Suprapubic skin (tissue), 4 donors: Measurements from ENCODE around the gene CNRIP1. TPM values are rescaled to one million over a fixed set of nuclear protein-coding genes. Genes with fewer than 3 reads are reported as not detected.
A peak's percentile ranks its signal among the peaks of the same experiment; 100 is the strongest.

Experiments used
- DNase-seq, 2 donors: peaks; one replicate each; pipeline ENCODE4 v3.0.0-alpha.2; 2019; ENCODE audit warnings: low spot score in 2 of 2
- H3K27ac ChIP-seq: fragments of 200-600 bp; sonication (generic); one replicate; pipeline ENCODE4 v1.5.1; 2019
- H3K27me3 ChIP-seq: fragments of 200-600 bp; sonication (generic); one replicate; pipeline ENCODE4 v1.5.1; 2019
- H3K36me3 ChIP-seq: fragments of 200-600 bp; sonication (generic); one replicate; pipeline ENCODE4 v1.5.1; 2019
- H3K4me1 ChIP-seq: fragments of 200-600 bp; sonication (generic); one replicate; pipeline ENCODE4 v1.5.1; 2019
- H3K4me3 ChIP-seq: fragments of 200-600 bp; sonication (generic); one replicate; pipeline ENCODE4 v1.5.1; 2019; ENCODE audit warnings: mild to moderate bottlenecking
- H3K9me3 ChIP-seq: fragments of 200-600 bp; sonication (generic); one replicate; pipeline ENCODE4 v1.5.1; 2019
- CTCF ChIP-seq, 2 donors: fragments of 200-600 bp in 1 of 2; fragments of 450-650 bp in 1 of 2; sonication (generic) in 1 of 2; IDR thresholded peaks; one replicate each; pipeline ENCODE4 v1.5.1; 2016 to 2019; ENCODE audit warnings: antibody characterized with exemption in 2 of 2, mild to moderate bottlenecking in 1 of 2, moderate library complexity in 1 of 2
- EP300 ChIP-seq: sonication (generic); formaldehyde crosslinking; IDR thresholded peaks from one replicate; pipeline ENCODE4 v1.6.1; 2017; ENCODE audit warnings: antibody characterized with exemption
- POLR2A ChIP-seq, 2 donors: fragments of 450-650 bp; IDR thresholded peaks; one replicate each; pipeline ENCODE4 v1.6.1; 2017; ENCODE audit warnings: antibody characterized with exemption in 2 of 2, mild to moderate bottlenecking in 2 of 2, moderate library complexity in 2 of 2
- POLR2AphosphoS5 ChIP-seq, 3 donors: sonication (generic); formaldehyde crosslinking; IDR thresholded peaks; one replicate each; pipeline ENCODE4 v1.6.1; 2017; ENCODE audit warnings: antibody characterized with exemption in 3 of 3
- WGBS: methylation state at CpG from one replicate; pipeline ENCODE4 v1.1.5; 2018; 5-methylcytosine and 5-hydroxymethylcytosine counted together
- total RNA-seq, 4 donors: library from RNA; depleted of rRNA; stranded (reverse); fragments of >200 nt; gene quantifications; one replicate each; pipeline ENCODE4 v1.1.0, GENCODE V29; 2016

The CNRIP1 gene
- total RNA-seq, 4 donors from 2014 or later, result 3.4 to 13.5 (median 6.6) TPM

GRCh38 chr2:68328901-68329300, 9.2 kb upstream of the CNRIP1 start:
- DNase-seq, result no peak
- no peak for TF ChIP-seq CTCF (IDR thresholded peaks at IDR 0.05)
- TF ChIP-seq POLR2A (IDR thresholded peaks at IDR 0.05), result no peak
- no peak for TF ChIP-seq POLR2AphosphoS5 (IDR thresholded peaks at IDR 0.05)
- TF ChIP-seq EP300, result no peak

GRCh38 chr2:68325056-68325455, 5.3 kb upstream of the CNRIP1 start:
- WGBS, result 75% methylated on average over 3 of the region's 3 CpGs
- Histone ChIP-seq H3K4me1 (peaks cover 6% of the 10 kb centered on the region), H3K27me3 (peaks cover 16% of the 10 kb centered on the region), H3K4me3 (no peak overlapping the region), H3K36me3 (no peaks in the 10 kb centered on the region), H3K27ac (no peak overlapping the region), H3K9me3 (no peaks in the 10 kb centered on the region)
- no peak for TF ChIP-seq POLR2AphosphoS5 (IDR thresholded peaks at IDR 0.05)
- TF ChIP-seq CTCF (IDR thresholded peaks at IDR 0.05), result no peak
- TF ChIP-seq POLR2A (IDR thresholded peaks at IDR 0.05), result no peak
- no peak for TF ChIP-seq EP300
- no peak for DNase-seq

More at GRCh38 chr2:68328901-68329300, 9.2 kb upstream of the CNRIP1 start:
- Histone ChIP-seq H3K27me3 (peaks cover 16% of the 10 kb centered on the region), H3K4me1 (no peaks in the 10 kb centered on the region), H3K36me3 (no peaks in the 10 kb centered on the region), H3K4me3 (no peak overlapping the region), H3K27ac (no peak overlapping the region), H3K9me3 (no peaks in the 10 kb centered on the region)
- WGBS, result 69% methylated on average over 5 of the region's 5 CpGs

DNA sequence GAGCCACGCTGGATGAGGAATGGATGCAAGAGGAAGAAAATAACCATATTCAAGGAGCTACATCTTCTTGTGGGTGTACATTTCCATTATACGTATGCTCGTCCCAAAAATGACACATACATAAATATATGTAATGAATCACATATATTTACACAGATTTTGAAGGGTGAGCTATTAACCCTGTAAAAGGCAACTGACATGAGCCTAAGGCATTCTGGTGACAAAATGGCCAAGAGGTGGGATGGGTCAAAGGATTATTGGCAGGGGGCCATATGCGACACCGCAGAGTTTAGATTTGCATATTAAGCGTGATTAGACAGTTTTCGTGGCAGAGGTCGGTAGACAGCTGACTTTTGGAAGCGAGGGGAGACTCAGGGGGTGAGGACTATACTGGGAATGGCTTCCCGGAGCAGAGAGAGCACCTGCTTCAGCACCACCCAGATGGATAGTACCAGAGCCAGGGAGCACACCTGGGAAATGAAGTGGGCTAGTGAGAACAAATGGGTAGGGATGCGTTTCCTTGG, 431 bp upstream of the CNRIP1 start:
- Histone ChIP-seq H3K27ac (peak overlapping the region; percentile 89), H3K4me1 (peaks cover 26% of the 10 kb centered on the region), H3K9me3 (no peaks in the 10 kb centered on the region), H3K36me3 (no peaks in the 10 kb centered on the region), H3K27me3 (peaks cover 22% of the 10 kb centered on the region), H3K4me3 (peak overlapping the region; percentile 57)
- TF ChIP-seq CTCF (IDR thresholded peaks at IDR 0.05) (no peak), POLR2AphosphoS5 (IDR thresholded peaks at IDR 0.05) (no peak), EP300 (no peak), POLR2A (IDR thresholded peaks at IDR 0.05) (no peak)
- 6% methylated on average over 11 of the region's 11 CpGs for WGBS
- peak in 1 of 2 donors; percentile 66 for DNase-seq

DNA sequence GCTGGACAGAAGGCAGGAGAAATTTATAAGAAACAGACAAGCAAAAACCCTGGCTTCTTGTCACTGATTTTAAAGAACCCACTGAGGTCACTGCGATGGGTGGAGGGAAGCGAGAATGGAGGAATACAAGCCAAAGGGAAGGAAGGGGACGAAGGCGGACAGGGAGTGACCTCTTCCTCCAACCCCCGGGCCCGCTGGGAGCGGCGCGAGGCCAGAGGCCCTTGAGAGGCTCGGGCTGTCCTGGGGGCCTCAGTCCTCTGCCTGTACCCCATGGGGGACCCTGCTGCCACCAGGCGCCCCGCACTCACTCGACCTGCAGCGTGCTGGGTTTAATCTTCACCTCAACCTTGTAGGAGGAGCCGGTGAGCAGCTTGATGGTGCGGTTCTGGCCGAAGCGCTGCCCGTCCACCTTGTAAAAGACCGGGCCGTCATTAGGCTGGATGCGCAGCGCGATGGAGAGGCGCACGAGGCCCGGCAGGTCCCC, 793 bp downstream of the CNRIP1 start:
- Histone ChIP-seq H3K4me1 (peaks cover 26% of the 10 kb centered on the region), H3K36me3 (no peaks in the 10 kb centered on the region), H3K4me3 (peak overlapping the region; percentile 57), H3K27me3 (peaks cover 22% of the 10 kb centered on the region), H3K9me3 (no peaks in the 10 kb centered on the region), H3K27ac (peak overlapping the region; percentile 89)
- no peak for DNase-seq
- TF ChIP-seq EP300 (no peak), CTCF (IDR thresholded peaks at IDR 0.05) (no peak), POLR2A (IDR thresholded peaks at IDR 0.05) (no peak), POLR2AphosphoS5 (IDR thresholded peaks at IDR 0.05) (no peak)
- 3% methylated on average over 10 of the region's 27 CpGs for WGBS

GRCh38 chr2:68317971-68318913, 1.5 kb downstream of the CNRIP1 start:
- H3K36me3 ChIP-seq, result no peaks in the 10 kb centered on the region
- 31% methylated on average over 26 of the region's 27 CpGs for WGBS
- peak in 1 of 2 donors; percentile 62 for DNase-seq
- peak overlapping the region; percentile 57 for H3K4me3 ChIP-seq
- peaks cover 26% of the 10 kb centered on the region for H3K4me1 ChIP-seq
- no peaks in the 10 kb centered on the region for H3K9me3 ChIP-seq
- peaks cover 22% of the 10 kb centered on the region for H3K27me3 ChIP-seq
- H3K27ac ChIP-seq, result peak overlapping the region; percentile 89
- TF ChIP-seq POLR2A (IDR thresholded peaks at IDR 0.05) (no peak), EP300 (no peak), CTCF (IDR thresholded peaks at IDR 0.05) (no peak), POLR2AphosphoS5 (IDR thresholded peaks at IDR 0.05) (no peak)
